Esophagus squamous epithelium (tissue), 5 donors: ENCODE measurements around the gene LYZL1. TPM values are rescaled to one million over a fixed set of nuclear protein-coding genes. Genes with fewer than 3 reads are reported as not detected.
"Not testable (repeated sequence)": the region's sequence is repeated elsewhere in the genome, so short reads cannot be mapped to it uniquely, and the experiment has no call there.

Experiments
- DNase-seq: peaks from one replicate; lab custom pipeline; 2025; lab: John Stamatoyannopoulos, UW
- H3K27ac ChIP-seq, 4 donors: fragments of 200-600 bp; sonication (generic); one replicate each; pipeline ENCODE4 v1.5.1; 2016 to 2019; ENCODE audit warnings: mild to moderate bottlenecking in 1 of 4
- H3K27me3 ChIP-seq, 4 donors: fragments of 200-600 bp; sonication (generic); 1 replicate in 3 of 4; 2 replicates in 1 of 4; pipeline versions ENCODE4 v1.5.1 to v1.6.0; 2017 to 2021; ENCODE audit warnings: antibody characterized with exemption in 1 of 4
- H3K36me3 ChIP-seq, 3 donors: fragments of 200-600 bp; sonication (generic); one replicate each; pipeline ENCODE4 v1.5.1; 2016 to 2019
- H3K4me1 ChIP-seq, 3 donors: fragments of 200-600 bp; sonication (generic); one replicate each; pipeline ENCODE4 v1.5.1; 2017 to 2019
- H3K4me3 ChIP-seq, 4 donors: fragments of 200-600 bp; sonication (generic); 1 replicate in 3 of 4; 2 replicates in 1 of 4; pipeline ENCODE4 v1.5.1; 2016 to 2019; ENCODE audit warnings: mild to moderate bottlenecking in 2 of 4, moderate library complexity in 1 of 4
- H3K9me3 ChIP-seq, 3 donors: fragments of 200-600 bp; sonication (generic); one replicate each; pipeline ENCODE4 v1.5.1; 2016 to 2019
- POLR2A ChIP-seq, 4 donors: fragments of 450-650 bp; IDR thresholded peaks; one replicate each; pipeline ENCODE4 v1.6.1; 2017; ENCODE audit warnings: antibody characterized with exemption in 4 of 4, mild to moderate bottlenecking in 4 of 4, moderate library complexity in 3 of 4
- WGBS, 2 donors: methylation state at CpG; one replicate each; pipeline ENCODE4 v1.1.5; 2018; 5-methylcytosine and 5-hydroxymethylcytosine counted together
- intact Hi-C: fragments of 100-400 bp; cut with DNase I; formaldehyde crosslinking; loops from one replicate; pipeline ENCODE4 v1.15.0; 2022
- total RNA-seq, 4 donors: library from RNA; depleted of rRNA; stranded (reverse); fragments of >200 nt; gene quantifications; one replicate each; pipeline ENCODE4 v1.1.0, GENCODE V29; 2016
- TF ChIP-seq, protein P1 (sequence below), 6 experiments: fragments of 450-650 bp in 4 of 6; fragments of 200-600 bp in 2 of 6; sonication (generic) in 2 of 6; IDR thresholded peaks; one replicate each; pipeline ENCODE4 v1.5.1; 2016 to 2019; ENCODE audit warnings: antibody characterized with exemption in 6 of 6, mild to moderate bottlenecking in 4 of 6, moderate library complexity in 4 of 6
- donor health status: DM: yes; HTN: yes; CAD: no.

LYZL1 gene
- total RNA-seq, 4 donors from 2014 or later = not detected

DNA sequence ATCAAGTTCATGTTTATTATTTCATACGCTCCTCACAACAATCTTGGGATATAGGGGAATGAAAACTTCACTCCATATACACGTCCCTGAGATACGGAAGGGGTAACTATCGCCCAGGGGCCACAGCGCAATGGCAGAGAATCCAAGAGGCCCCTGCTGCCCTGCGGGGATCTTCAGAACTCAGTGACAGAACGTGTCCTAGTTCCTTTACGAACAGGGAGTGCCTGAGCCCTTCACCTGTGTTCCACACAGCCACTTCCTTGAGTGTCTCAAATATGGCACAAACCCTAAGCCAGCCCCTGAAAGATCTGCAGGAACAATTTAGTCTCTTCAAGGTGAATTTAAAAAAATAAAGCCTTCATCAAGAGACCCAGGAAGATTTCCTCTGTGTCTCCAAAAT lies 25.9 kb downstream of the LYZL1 start:
- 85 to 88% methylated on average over 8 of the region's 8 CpGs for WGBS, 2 donors
- Histone ChIP-seq H3K4me1 (peaks cover 0 to 7% (median 0%) of the 10 kb centered on the region in 3 donors), H3K36me3 (no peaks in the 10 kb centered on the region), H3K9me3 (no peaks in the 10 kb centered on the region), H3K27me3 (peaks cover 0 to 5% (median 0%) of the 10 kb centered on the region in 4 donors), H3K4me3 (no peak overlapping the region), H3K27ac (no peak overlapping the region)
- no peak for TF ChIP-seq POLR2A (IDR thresholded peaks at IDR 0.05)
- TF ChIP-seq, protein P1, sequence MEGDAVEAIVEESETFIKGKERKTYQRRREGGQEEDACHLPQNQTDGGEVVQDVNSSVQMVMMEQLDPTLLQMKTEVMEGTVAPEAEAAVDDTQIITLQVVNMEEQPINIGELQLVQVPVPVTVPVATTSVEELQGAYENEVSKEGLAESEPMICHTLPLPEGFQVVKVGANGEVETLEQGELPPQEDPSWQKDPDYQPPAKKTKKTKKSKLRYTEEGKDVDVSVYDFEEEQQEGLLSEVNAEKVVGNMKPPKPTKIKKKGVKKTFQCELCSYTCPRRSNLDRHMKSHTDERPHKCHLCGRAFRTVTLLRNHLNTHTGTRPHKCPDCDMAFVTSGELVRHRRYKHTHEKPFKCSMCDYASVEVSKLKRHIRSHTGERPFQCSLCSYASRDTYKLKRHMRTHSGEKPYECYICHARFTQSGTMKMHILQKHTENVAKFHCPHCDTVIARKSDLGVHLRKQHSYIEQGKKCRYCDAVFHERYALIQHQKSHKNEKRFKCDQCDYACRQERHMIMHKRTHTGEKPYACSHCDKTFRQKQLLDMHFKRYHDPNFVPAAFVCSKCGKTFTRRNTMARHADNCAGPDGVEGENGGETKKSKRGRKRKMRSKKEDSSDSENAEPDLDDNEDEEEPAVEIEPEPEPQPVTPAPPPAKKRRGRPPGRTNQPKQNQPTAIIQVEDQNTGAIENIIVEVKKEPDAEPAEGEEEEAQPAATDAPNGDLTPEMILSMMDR (IDR thresholded peaks at IDR 0.05) = no peak
- intact Hi-C loops = no loop called here
- DNase-seq = no peak

GRCh38 chr10:29315814-29316213 lies 26.9 kb downstream of the LYZL1 start:
- no peak overlapping the region for H3K4me3 ChIP-seq
- H3K4me1 ChIP-seq = peaks cover 0 to 7% (median 0%) of the 10 kb centered on the region in 3 donors
- peaks cover 0 to 5% (median 0%) of the 10 kb centered on the region in 4 donors for H3K27me3 ChIP-seq
- no peak overlapping the region for H3K27ac ChIP-seq
- no peaks in the 10 kb centered on the region for H3K36me3 ChIP-seq
- WGBS, 2 donors = 81 to 87% methylated on average over 3 to 5 of the region's 5 CpGs
- intact Hi-C loops = no loop called here
- TF ChIP-seq, protein P1 (IDR thresholded peaks at IDR 0.05) = no peak
- TF ChIP-seq POLR2A (IDR thresholded peaks at IDR 0.05) = no peak
- H3K9me3 ChIP-seq = no peaks in the 10 kb centered on the region
- DNase-seq = no peak

GRCh38 chr10:29316308-29317026 lies 27.6 kb downstream of the LYZL1 start:
- DNase-seq = no peak
- no peak for TF ChIP-seq POLR2A (IDR thresholded peaks at IDR 0.05)
- TF ChIP-seq, protein P1 (IDR thresholded peaks at IDR 0.05) = no peak
- no peaks in the 10 kb centered on the region for H3K9me3 ChIP-seq
- H3K36me3 ChIP-seq = no peaks in the 10 kb centered on the region
- peaks cover 0 to 5% (median 0%) of the 10 kb centered on the region in 4 donors for H3K27me3 ChIP-seq
- intact Hi-C loops = no loop called here
- H3K4me1 ChIP-seq = peaks cover 0 to 7% (median 0%) of the 10 kb centered on the region in 3 donors
- H3K4me3 ChIP-seq = no peak overlapping the region
- 73 to 76% methylated on average over 5 to 8 of the region's 8 CpGs for WGBS, 2 donors
- H3K27ac ChIP-seq = no peak overlapping the region

GRCh38 chr10:29317027-29317420 lies 28.2 kb downstream of the LYZL1 start:
- Histone ChIP-seq H3K36me3 (no peaks in the 10 kb centered on the region), H3K9me3 (no peaks in the 10 kb centered on the region), H3K4me1 (peaks cover 0 to 7% (median 0%) of the 10 kb centered on the region in 3 donors), H3K27me3 (peaks cover 0 to 5% (median 0%) of the 10 kb centered on the region in 4 donors), H3K27ac (no peak overlapping the region), H3K4me3 (no peak overlapping the region)
- WGBS, 2 donors = 81 to 83% methylated on average over 2 of the region's 2 CpGs
- TF ChIP-seq POLR2A (IDR thresholded peaks at IDR 0.05) = no peak
- TF ChIP-seq, protein P1 (IDR thresholded peaks at IDR 0.05) = no peak
- no peak for DNase-seq
- intact Hi-C loops = no loop called here

- Histone ChIP-seq H3K4me3 (no peak overlapping the region), H3K4me1 (peaks cover 0 to 7% (median 0%) of the 10 kb centered on the region in 3 donors), H3K27ac (no peak overlapping the region), H3K27me3 (peaks cover 0 to 5% (median 0%) of the 10 kb centered on the region in 4 donors), H3K9me3 (no peaks in the 10 kb centered on the region), H3K36me3 (no peaks in the 10 kb centered on the region)
- TF ChIP-seq, protein P1 (IDR thresholded peaks at IDR 0.05) = no peak
- TF ChIP-seq POLR2A (IDR thresholded peaks at IDR 0.05) = no peak
- intact Hi-C loops = no loop called here
- 77 to 85% methylated on average over 5 of the region's 5 CpGs for WGBS, 2 donors
- no peak for DNase-seq
Observed at GRCh38 chr10:29317423-29318021, 28.7 kb downstream of the LYZL1 start.

GRCh38 chr10:29318141-29319071 lies 29.5 kb downstream of the LYZL1 start:
- H3K4me1 ChIP-seq, H3K27me3 ChIP-seq, H3K36me3 ChIP-seq, H3K9me3 ChIP-seq, DNase-seq, H3K27ac ChIP-seq, H3K4me3 ChIP-seq, intact Hi-C loops: not testable (repeated sequence)
- WGBS, 2 donors = 14 to 22% methylated on average over 16 to 21 of the region's 22 CpGs
